Astrocyte of the spinal cord (primary cell): ENCODE measurements around the gene ITGA4.

Source experiments
- DNase-seq: peaks from one replicate; pipeline ENCODE4 v3.0.0; 2011; ENCODE audit warnings: low read depth, low spot score
- H3K4me3 ChIP-seq: 2 replicates; pipeline ENCODE4 v1.5.1; 2011; ENCODE audit warnings: low read depth, mild to moderate bottlenecking, low read length, moderate library complexity
- in situ Hi-C: cut with HindIII; loops from 2 replicates; pipeline ENCODE4 v1.10.0; 2017; ENCODE audit warnings: low sequenced_read_pairs
- TF ChIP-seq, protein P1 (sequence below): IDR thresholded peaks from 2 replicates; pipeline ENCODE4 v1.5.1; 2012; ENCODE audit warnings: low read depth, mild to moderate bottlenecking, low read length, inconsistent platforms

Gene ITGA4

DNA sequence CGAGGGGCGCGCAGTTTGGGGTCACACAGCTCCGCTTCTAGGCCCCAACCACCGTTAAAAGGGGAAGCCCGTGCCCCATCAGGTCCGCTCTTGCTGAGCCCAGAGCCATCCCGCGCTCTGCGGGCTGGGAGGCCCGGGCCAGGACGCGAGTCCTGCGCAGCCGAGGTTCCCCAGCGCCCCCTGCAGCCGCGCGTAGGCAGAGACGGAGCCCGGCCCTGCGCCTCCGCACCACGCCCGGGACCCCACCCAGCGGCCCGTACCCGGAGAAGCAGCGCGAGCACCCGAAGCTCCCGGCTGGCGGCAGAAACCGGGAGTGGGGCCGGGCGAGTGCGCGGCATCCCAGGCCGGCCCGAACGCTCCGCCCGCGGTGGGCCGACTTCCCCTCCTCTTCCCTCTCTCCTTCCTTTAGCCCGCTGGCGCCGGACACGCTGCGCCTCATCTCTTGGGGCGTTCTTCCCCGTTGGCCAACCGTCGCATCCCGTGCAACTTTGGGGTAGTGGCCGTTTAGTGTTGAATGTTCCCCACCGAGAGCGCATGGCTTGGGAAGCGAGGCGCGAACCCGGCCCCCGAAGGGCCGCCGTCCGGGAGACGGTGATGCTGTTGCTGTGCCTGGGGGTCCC, at the start of gene ITGA4:
Gene ITGA4, plus strand, starts transcription at position 266 of the 620 bp plus-strand sequence. Its CDS starts 269 bp downstream, at position 535.
- in situ Hi-C loops, result no loop called here
- TF ChIP-seq, protein P1, sequence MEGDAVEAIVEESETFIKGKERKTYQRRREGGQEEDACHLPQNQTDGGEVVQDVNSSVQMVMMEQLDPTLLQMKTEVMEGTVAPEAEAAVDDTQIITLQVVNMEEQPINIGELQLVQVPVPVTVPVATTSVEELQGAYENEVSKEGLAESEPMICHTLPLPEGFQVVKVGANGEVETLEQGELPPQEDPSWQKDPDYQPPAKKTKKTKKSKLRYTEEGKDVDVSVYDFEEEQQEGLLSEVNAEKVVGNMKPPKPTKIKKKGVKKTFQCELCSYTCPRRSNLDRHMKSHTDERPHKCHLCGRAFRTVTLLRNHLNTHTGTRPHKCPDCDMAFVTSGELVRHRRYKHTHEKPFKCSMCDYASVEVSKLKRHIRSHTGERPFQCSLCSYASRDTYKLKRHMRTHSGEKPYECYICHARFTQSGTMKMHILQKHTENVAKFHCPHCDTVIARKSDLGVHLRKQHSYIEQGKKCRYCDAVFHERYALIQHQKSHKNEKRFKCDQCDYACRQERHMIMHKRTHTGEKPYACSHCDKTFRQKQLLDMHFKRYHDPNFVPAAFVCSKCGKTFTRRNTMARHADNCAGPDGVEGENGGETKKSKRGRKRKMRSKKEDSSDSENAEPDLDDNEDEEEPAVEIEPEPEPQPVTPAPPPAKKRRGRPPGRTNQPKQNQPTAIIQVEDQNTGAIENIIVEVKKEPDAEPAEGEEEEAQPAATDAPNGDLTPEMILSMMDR, result peak; percentile 78
- peak within 1 kb of the TSS; percentile 79 for H3K4me3 ChIP-seq
- peak; percentile 82 for DNase-seq

DNA sequence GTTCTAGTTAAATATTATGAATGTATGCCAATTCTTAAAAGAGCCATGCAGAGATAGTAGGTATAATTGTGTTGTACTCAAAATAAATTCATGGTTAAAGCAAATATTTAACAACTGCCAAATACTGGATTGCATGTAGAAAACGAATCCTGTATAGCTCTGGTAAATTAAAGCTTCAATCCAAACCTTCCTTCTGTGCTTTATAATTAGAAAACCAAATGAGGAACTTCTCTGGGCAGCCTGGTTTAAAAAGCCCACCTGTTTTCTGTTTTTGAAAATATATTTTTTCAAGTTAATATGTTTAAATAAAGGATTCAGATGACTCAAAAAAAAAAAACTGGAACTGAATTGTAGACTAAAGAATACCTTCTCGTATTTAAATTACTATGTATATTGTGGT, 48.3 kb upstream of the ITGA4 start:
- no peak for DNase-seq
- in situ Hi-C loops, result no loop called here
- TF ChIP-seq, protein P1, result no peak
- no peak overlapping the region for H3K4me3 ChIP-seq

DNA sequence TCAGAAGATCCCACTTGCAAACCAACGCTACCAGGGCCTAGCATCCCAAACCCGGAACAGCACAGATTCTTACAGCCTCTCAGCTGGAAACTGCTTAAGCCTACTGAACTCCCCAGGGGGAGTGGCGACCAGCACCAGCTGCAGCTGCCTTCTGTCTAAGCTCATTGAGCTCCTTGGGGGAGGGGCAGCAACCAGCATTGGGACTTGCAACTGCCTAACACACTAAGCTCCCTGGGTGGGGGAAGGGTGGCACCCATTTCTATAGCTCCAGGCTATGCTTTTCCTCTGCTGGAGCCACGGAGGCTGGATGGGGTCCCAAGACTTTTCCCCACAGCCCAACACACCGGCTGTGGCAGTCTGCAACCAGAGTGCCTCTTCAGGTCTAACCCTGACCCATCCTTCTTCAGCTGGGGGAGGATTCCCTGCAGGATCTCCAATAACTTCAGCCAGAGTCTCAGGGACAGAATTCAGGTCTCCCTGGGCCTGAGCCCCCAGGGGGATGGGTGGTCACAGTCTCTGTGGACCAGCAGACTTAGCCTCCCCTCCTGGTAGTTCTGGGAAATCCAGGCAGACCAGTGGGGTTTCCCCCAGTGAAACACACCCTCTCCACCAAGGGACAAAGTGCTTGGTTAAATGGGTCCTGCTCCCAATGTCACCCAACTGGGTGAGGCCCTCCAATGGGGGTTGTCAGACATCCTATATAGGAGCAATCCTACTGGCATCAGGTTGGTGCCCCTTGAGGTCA, 45.9 kb upstream of the ITGA4 start:
- in situ Hi-C loops, result no loop called here
- TF ChIP-seq, protein P1, result no peak
- H3K4me3 ChIP-seq, result no peak overlapping the region
- DNase-seq, result no peak

DNA sequence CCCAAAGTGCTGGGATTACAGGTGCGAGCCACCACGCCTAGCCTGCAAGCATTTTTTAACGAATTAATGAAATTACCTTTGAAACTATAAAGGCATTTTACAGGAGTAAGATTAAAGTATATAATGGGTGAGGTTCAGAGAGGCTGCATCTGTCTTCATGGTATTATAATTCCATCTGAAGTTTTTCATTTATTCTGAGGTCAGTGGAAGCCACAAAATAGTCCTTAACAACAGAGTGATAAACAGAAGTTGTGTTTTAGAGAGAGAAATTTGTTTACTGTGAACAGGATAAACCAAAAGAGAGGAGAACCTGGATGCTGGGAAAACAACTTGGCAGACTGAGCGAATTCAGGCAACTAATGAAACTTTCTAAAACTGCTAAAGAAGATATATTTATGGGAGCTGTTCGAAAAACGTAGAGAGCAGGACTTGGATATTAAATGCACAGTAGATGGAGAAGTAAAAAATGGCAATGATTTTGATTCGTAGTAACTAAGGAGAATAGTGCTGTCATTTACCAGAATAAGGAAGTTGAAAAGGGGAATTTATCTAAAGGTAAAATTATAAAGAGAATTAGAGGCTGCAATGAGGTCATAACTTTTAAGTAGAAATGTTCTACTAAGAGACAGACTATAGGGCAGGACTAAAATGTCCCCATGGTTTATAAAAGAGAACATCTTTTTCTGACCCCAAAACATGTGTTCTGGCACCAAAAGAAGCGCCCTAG, 37.9 kb upstream of the ITGA4 start:
- H3K4me3 ChIP-seq, result no peak overlapping the region
- in situ Hi-C loops, result no loop called here
- DNase-seq, result no peak
- TF ChIP-seq, protein P1, result no peak

DNA sequence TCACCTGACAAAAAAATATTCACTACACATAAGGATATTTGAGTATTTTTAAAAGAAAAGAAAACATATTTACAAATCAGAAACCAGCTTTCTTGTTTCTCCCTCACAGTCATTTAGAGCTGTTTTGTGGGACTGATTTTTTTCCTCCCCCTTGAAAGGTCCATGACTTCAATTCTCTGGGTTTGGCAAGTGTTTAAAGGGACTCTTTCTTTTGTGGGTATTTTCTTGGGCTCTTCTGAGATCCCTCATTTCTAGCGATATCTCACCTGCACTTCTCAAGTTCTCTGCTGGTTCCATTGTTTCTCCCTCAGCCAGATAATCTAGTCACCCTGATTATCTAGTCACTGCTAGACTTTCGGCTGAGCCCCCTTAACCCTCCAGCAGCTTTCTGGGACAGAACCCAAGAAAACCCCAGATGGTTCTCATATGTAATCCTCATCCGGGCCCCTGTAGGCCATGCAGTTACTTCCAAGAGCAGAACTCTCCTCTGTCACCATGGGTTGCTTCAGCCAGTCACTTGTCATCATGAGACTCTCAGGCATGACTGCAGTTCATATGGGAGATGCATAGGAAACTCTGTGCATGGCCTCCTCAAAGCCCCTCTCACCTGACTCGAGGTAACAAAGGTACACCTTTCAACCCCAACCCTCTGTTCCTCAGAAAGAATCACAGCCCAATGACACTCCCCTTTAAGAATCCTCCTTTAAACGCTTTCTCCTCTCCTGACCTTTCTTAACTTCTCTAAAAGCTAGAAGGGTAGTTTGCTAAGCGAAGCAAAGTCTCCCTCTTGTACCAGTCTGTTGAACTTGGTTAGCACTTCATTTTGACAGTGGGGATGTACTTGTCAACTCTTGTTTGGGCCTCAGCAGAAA, 36.7 kb upstream of the ITGA4 start:
- no peak overlapping the region for H3K4me3 ChIP-seq
- TF ChIP-seq, protein P1, result no peak
- no peak for DNase-seq
- in situ Hi-C loops, result no loop called here

DNA sequence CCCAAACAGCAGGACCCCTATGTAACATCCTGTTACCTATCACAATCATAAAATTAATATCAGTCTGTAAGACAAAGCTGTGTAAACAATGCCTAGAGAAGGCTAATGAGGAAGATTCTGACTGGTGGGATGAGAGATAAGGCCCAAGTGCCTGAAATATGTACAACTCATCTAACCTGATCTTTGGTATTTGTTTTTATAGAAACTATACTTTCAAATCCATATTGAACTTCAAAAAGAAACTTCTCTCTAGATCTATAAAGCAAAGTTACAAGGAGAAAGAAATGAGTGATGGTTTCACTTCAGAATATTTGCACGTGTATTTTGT, 36.1 kb upstream of the ITGA4 start:
- DNase-seq, result no peak
- H3K4me3 ChIP-seq, result no peak overlapping the region
- in situ Hi-C loops, result no loop called here
- TF ChIP-seq, protein P1, result no peak
